Esophagus squamous epithelium (tissue), 4 donors: ENCODE measurements around the gene AHDC1.

Experiments used
- POLR2A ChIP-seq, 4 donors: fragments of 450-650 bp; IDR thresholded peaks; one replicate each; pipeline ENCODE4 v1.6.1; 2017; ENCODE audit warnings: antibody characterized with exemption in 4 of 4, mild to moderate bottlenecking in 4 of 4, moderate library complexity in 3 of 4
- TF ChIP-seq, protein P1 (sequence below), 6 experiments: fragments of 450-650 bp in 4 of 6; fragments of 200-600 bp in 2 of 6; sonication (generic) in 2 of 6; IDR thresholded peaks; one replicate each; pipeline ENCODE4 v1.5.1; 2016 to 2019; ENCODE audit warnings: antibody characterized with exemption in 6 of 6, mild to moderate bottlenecking in 4 of 6, moderate library complexity in 4 of 6

DNA sequence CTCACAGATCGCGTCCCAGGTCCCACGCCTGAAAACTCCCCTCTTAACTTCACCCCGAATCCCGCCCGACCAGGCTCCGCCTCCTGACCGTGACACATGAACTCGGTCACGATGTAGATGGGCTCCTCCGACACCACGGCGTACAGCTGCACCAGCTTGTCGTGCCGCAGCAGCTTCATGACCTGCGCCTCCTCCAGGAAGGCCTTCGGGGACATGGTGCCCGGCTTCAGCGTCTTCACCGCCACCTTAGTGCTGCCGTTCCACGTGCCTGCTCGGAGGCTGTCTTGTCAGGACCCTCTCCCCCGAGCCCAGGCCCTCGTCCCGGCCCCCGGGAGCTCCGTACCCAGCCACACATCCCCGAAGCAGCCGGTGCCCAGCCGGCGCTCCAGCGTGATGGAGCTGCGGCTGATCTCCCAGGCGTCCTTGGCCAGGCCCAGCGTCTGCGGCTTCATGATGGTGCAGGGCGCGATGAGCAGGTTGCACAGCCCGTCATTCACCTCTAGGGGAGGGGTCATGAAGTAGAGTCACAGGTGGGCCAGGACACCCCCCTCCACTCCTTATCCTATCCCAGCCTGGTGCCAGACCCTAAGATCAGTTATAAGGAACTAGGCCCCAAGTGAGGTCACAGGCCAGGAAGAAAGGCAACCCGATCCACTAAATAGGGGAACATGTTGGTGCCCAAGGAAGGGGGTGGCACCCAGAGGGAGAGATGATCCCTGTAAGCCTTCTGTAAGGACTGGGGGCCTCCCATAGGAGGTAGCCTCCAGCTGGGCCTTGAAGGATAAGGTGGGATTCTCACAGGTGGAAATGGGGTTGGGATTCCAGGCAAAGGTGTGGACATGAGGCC is 11.6 kb upstream of the AHDC1 start:
- TF ChIP-seq, protein P1, sequence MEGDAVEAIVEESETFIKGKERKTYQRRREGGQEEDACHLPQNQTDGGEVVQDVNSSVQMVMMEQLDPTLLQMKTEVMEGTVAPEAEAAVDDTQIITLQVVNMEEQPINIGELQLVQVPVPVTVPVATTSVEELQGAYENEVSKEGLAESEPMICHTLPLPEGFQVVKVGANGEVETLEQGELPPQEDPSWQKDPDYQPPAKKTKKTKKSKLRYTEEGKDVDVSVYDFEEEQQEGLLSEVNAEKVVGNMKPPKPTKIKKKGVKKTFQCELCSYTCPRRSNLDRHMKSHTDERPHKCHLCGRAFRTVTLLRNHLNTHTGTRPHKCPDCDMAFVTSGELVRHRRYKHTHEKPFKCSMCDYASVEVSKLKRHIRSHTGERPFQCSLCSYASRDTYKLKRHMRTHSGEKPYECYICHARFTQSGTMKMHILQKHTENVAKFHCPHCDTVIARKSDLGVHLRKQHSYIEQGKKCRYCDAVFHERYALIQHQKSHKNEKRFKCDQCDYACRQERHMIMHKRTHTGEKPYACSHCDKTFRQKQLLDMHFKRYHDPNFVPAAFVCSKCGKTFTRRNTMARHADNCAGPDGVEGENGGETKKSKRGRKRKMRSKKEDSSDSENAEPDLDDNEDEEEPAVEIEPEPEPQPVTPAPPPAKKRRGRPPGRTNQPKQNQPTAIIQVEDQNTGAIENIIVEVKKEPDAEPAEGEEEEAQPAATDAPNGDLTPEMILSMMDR (IDR thresholded peaks at IDR 0.05), result no peak
- no peak for TF ChIP-seq POLR2A (IDR thresholded peaks at IDR 0.05)
